ENCODE results near the gene SLC43A2.
"Not testable (repeated sequence)": the region's sequence is repeated elsewhere in the genome, so short reads cannot be mapped to it uniquely, and the experiment has no call there.

The SLC43A2 gene

GRCh38 chr17:1590029-1590746, 38.4 kb downstream of the SLC43A2 start:
- DNase-seq (ENCODE audit: low spot score): peak; percentile 90

- DNase-seq (ENCODE audit: low spot score): no peak
Measured at GRCh38 chr17:1588821-1589585, 39.6 kb downstream of the SLC43A2 start.

GRCh38 chr17:1584167-1584566, 44.5 kb downstream of the SLC43A2 start:
- no peak for DNase-seq (ENCODE audit: low spot score)

- DNase-seq (ENCODE audit: low spot score): no peak
Measured at GRCh38 chr17:1583556-1583955, 45.1 kb downstream of the SLC43A2 start.

- no peak for DNase-seq (ENCODE audit: low spot score)
Measured at GRCh38 chr17:1582374-1582773, 46.3 kb downstream of the SLC43A2 start.

- DNase-seq (ENCODE audit: low spot score): no peak
Measured at GRCh38 chr17:1580979-1581676, 47.5 kb downstream of the SLC43A2 start.

GRCh38 chr17:1578029-1578428, 50.6 kb downstream of the SLC43A2 start:
- no peak for DNase-seq (ENCODE audit: low spot score)

GRCh38 chr17:1577583-1578013, 51.0 kb downstream of the SLC43A2 start:
- DNase-seq (ENCODE audit: low spot score): no peak

- DNase-seq (ENCODE audit: low spot score): no peak
Measured at GRCh38 chr17:1577182-1577581, 51.5 kb downstream of the SLC43A2 start.

- no peak for DNase-seq (ENCODE audit: low spot score)
Measured at GRCh38 chr17:1576500-1576899, 52.1 kb downstream of the SLC43A2 start.

- DNase-seq (ENCODE audit: low spot score): no peak
Measured at GRCh38 chr17:1574697-1575471, 53.8 kb downstream of the SLC43A2 start.

- DNase-seq (ENCODE audit: low spot score): peak; percentile 74
Measured at GRCh38 chr17:1573932-1574696, 54.5 kb downstream of the SLC43A2 start.

- DNase-seq (ENCODE audit: low spot score): not testable (repeated sequence)
Measured at GRCh38 chr17:1572646-1573045, 56.0 kb downstream of the SLC43A2 start.

- DNase-seq (ENCODE audit: low spot score): no peak
Measured at GRCh38 chr17:1571341-1571704, 57.3 kb downstream of the SLC43A2 start.

- DNase-seq (ENCODE audit: low spot score): no peak
Measured at GRCh38 chr17:1568950-1569810, 59.5 kb downstream of the SLC43A2 start.

GRCh38 chr17:1566505-1567199, 62.0 kb downstream of the SLC43A2 start:
- no peak for DNase-seq (ENCODE audit: low spot score)

- DNase-seq (ENCODE audit: low spot score): no peak
Measured at GRCh38 chr17:1565877-1566276, 62.8 kb downstream of the SLC43A2 start.

GRCh38 chr17:1563786-1564613, 64.6 kb downstream of the SLC43A2 start:
- no peak for DNase-seq (ENCODE audit: low spot score)

GRCh38 chr17:1563471-1563785, 65.2 kb downstream of the SLC43A2 start:
- not testable (repeated sequence) for DNase-seq (ENCODE audit: low spot score)
